Progenitor cell of endocrine pancreas (in vitro differentiated cells): ENCODE measurements around the gene KIAA0753. TPM values are rescaled to one million over a fixed set of nuclear protein-coding genes. Genes with fewer than 3 reads are reported as not detected.
"Not testable (repeated sequence)": the region's sequence is repeated elsewhere in the genome, so short reads cannot be mapped to it uniquely, and the experiment has no call there.

Experiments used
- DNase-seq: peaks from one replicate; pipeline ENCODE4 v3.0.0; 2021; ENCODE audit warnings: low spot score; ENCODE audit not compliant: unreplicated experiment
- H3K27ac Mint-ChIP-seq: 2 replicates; pipeline ENCODE4 v1.8.0; 2021; ENCODE audit warnings: mild to moderate bottlenecking, moderate library complexity, mixed read lengths
- H3K27me3 Mint-ChIP-seq: 2 replicates; pipeline ENCODE4 v1.8.0; 2021; ENCODE audit warnings: mixed read lengths
- H3K36me3 Mint-ChIP-seq: 2 replicates; pipeline ENCODE4 v1.8.0; 2022; ENCODE audit warnings: mixed read lengths; ENCODE audit not compliant: insufficient read depth
- H3K4me1 Mint-ChIP-seq: 2 replicates; pipeline ENCODE4 v1.8.0; 2021; ENCODE audit warnings: low read depth, mixed read lengths
- H3K4me3 Mint-ChIP-seq: 2 replicates; pipeline ENCODE4 v1.8.0; 2021; ENCODE audit warnings: low read depth, mild to moderate bottlenecking, moderate library complexity, mixed read lengths
- H3K9me3 Mint-ChIP-seq: 2 replicates; pipeline ENCODE4 v1.8.0; 2021; ENCODE audit warnings: low read depth, mixed read lengths
- total RNA-seq: library from RNA; stranded (reverse); gene quantifications from 2 replicates; pipeline ENCODE4 v1.2.1, GENCODE V29; 2021
- TF ChIP-seq, protein P1 (sequence below): fragments of 200-600 bp; sonication (generic); IDR thresholded peaks from one replicate; pipeline ENCODE4 v1.5.0; 2021; ENCODE audit warnings: antibody characterized with exemption, mild to moderate bottlenecking; ENCODE audit not compliant: unreplicated experiment

The KIAA0753 gene
- total RNA-seq, 1 donor from 2014 or later, result 55.9 TPM

DNA sequence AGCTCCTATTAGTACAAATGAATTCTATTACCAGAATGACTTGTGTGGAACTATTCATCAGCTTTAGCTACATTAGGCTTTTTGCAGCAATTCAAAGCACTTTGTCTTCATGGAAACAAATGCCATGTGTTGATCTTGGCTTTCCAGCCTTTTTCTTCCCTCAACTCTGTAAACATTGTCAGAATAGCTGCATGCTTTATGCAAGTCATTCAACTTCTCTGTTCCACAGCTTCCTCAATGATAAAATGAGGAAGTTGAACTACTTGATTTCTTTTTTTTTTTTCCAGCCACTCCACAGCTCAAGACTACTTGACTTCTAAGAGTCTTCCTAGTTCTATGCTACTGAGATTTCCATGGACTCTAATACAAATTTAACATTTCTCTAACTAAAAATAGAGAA, 41.1 kb downstream of the KIAA0753 start:
- H3K27ac Mint-ChIP-seq, result peak overlapping the region; percentile 81
- TF ChIP-seq, protein P1, sequence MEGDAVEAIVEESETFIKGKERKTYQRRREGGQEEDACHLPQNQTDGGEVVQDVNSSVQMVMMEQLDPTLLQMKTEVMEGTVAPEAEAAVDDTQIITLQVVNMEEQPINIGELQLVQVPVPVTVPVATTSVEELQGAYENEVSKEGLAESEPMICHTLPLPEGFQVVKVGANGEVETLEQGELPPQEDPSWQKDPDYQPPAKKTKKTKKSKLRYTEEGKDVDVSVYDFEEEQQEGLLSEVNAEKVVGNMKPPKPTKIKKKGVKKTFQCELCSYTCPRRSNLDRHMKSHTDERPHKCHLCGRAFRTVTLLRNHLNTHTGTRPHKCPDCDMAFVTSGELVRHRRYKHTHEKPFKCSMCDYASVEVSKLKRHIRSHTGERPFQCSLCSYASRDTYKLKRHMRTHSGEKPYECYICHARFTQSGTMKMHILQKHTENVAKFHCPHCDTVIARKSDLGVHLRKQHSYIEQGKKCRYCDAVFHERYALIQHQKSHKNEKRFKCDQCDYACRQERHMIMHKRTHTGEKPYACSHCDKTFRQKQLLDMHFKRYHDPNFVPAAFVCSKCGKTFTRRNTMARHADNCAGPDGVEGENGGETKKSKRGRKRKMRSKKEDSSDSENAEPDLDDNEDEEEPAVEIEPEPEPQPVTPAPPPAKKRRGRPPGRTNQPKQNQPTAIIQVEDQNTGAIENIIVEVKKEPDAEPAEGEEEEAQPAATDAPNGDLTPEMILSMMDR, result no peak
- peaks cover 22% of the 10 kb centered on the region for H3K36me3 Mint-ChIP-seq
- no peak overlapping the region for H3K4me3 Mint-ChIP-seq
- no peaks in the 10 kb centered on the region for H3K27me3 Mint-ChIP-seq
- no peak for DNase-seq
- H3K9me3 Mint-ChIP-seq, result no peaks in the 10 kb centered on the region
- peaks cover 20% of the 10 kb centered on the region for H3K4me1 Mint-ChIP-seq

DNA sequence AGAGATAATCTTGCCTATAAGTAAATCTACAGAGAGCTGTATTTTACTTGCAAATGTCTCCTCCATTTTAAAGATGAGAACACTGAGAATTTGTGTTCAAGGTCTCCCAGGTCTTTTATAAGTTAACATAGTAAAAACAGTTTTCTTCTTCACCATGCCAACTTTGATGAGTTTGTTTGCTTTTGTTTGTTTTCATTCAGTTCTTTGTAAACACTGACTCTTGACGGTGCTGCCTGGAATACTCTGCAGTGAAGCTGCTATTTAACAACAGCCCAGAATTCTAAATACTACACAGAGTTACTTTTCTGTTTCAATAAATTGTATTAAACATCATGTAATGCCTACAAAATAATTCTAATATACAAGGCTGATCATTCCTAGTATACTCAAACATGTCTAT, 42.8 kb downstream of the KIAA0753 start:
- no peaks in the 10 kb centered on the region for H3K27me3 Mint-ChIP-seq
- TF ChIP-seq, protein P1, result no peak

DNA sequence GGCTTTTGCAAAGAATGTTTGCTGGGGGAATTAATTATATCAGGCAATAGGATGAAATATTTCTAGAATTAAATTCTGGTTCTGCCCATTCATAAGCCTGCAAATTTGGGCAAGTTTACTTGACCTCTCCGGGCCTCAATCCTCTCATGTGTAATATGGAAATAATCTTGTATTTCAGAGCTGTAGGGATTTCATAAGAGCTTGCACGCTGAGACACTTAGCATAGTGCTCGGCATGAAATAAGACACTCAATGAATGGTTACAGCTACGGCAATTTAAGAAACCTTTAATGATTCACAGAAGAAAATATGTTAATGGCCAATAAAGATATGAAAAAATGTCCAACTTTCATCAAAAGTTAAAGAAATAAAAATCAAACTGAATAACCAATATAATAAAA, 43.6 kb downstream of the KIAA0753 start:
- no peak for DNase-seq
- Mint-ChIP-seq H3K4me1 (peaks cover 32% of the 10 kb centered on the region), H3K4me3 (no peak overlapping the region), H3K36me3 (peaks cover 34% of the 10 kb centered on the region), H3K27ac (peak overlapping the region; percentile 49), H3K9me3 (no peaks in the 10 kb centered on the region), H3K27me3 (no peaks in the 10 kb centered on the region)
- TF ChIP-seq, protein P1, result no peak

More for the DNA sequence above, 42.8 kb downstream of the KIAA0753 start:
- Mint-ChIP-seq H3K36me3 (peaks cover 31% of the 10 kb centered on the region), H3K9me3 (no peaks in the 10 kb centered on the region), H3K27ac (peak overlapping the region; percentile 21), H3K4me1 (peaks cover 24% of the 10 kb centered on the region), H3K4me3 (no peak overlapping the region)
- no peak for DNase-seq

DNA sequence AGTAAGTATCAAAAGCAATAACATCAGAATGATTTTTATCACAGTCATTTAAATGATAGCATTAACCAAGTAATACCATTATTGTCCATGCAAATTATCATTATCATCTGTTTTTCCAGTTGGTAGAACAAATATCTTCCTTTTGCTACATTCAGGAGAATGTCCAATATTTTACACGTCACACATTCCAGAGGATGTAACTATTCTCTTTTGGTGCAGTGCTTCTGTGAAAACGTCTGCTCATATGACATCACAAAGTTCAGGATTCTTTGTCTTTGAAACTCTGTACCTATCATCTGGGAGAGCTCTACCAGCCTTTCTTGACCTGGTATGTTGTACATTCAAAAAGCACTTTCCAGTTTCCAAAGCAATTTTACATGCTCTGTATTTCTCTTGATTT, 44.0 kb downstream of the KIAA0753 start:
- TF ChIP-seq, protein P1, result no peak
- Mint-ChIP-seq H3K9me3 (no peaks in the 10 kb centered on the region), H3K27ac (peak overlapping the region; percentile 49), H3K4me3 (no peak overlapping the region), H3K4me1 (peaks cover 36% of the 10 kb centered on the region), H3K27me3 (no peaks in the 10 kb centered on the region), H3K36me3 (peaks cover 36% of the 10 kb centered on the region)
- DNase-seq, result no peak

DNA sequence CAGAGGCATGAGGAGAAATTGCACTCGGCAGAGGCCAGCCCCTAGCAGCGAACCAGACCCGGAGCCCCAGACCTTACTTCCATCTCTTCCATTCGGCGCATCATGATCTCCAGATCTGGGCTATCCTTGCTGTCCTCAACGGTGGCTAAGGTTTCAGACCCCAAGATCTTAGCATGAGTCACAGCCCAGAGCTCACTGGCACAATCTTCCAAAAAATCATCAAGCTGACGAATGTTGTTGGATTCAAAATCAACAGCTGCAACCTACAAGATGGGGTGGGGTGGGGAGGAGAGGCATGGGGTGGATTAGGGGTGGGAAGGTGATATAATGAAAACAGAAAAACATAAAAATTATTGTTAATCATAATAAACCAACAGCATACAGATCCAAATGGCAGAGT, 44.4 kb downstream of the KIAA0753 start:
- TF ChIP-seq, protein P1, result no peak
- no peak overlapping the region for H3K4me3 Mint-ChIP-seq
- H3K4me1 Mint-ChIP-seq, result peaks cover 37% of the 10 kb centered on the region
- no peaks in the 10 kb centered on the region for H3K9me3 Mint-ChIP-seq
- H3K27ac Mint-ChIP-seq, result peak overlapping the region; percentile 45
- no peaks in the 10 kb centered on the region for H3K27me3 Mint-ChIP-seq
- H3K36me3 Mint-ChIP-seq, result peaks cover 37% of the 10 kb centered on the region
- no peak for DNase-seq

DNA sequence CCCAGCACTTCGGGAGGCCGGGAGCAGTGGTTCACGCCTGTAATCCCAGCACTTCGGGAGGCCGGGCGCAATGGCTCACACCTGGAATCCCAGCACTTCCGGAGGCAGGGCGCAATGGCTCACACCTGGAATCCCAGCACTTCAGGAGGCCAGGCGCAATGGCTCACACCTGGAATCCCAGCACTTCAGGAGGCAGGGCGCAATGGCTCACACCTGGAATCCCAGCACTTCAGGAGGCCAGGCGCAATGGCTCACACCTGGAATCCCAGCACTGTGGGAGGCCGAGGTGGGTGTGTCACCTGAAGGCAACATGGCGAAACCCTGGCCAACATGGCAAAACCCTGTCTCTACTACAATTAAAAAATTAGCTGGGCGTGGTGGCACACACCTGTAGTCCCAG, 47.1 kb downstream of the KIAA0753 start:
- peaks cover 25% of the 10 kb centered on the region for H3K4me1 Mint-ChIP-seq
- not testable (repeated sequence) for H3K27ac Mint-ChIP-seq

More for the DNA sequence above, 47.1 kb downstream of the KIAA0753 start:
- not testable (repeated sequence) for H3K4me3 Mint-ChIP-seq, H3K27me3 Mint-ChIP-seq, DNase-seq, H3K9me3 Mint-ChIP-seq
- H3K36me3 Mint-ChIP-seq, result peaks cover 52% of the 10 kb centered on the region
